K562 (cell line): Measurements from ENCODE around the gene PRR23E. TPM values are rescaled to one million over a fixed set of nuclear protein-coding genes. Genes with fewer than 3 reads are reported as not detected.

Source experiments
- CEBPB ChIP-seq: fragments of 450-650 bp; IDR thresholded peaks from 2 replicates; pipeline ENCODE4 v1.6.1; 2016; ENCODE audit warnings: missing genetic modification characterization, missing compliant biosample characterization
- E2F1 ChIP-seq: sonication (generic); formaldehyde crosslinking; IDR thresholded peaks from 2 replicates; pipeline ENCODE4 v1.8.1; 2023; ENCODE audit warnings: mild to moderate bottlenecking, missing genetic modification reagents, moderate library complexity
- FOXK1 ChIP-seq: sonication (generic); formaldehyde crosslinking; IDR thresholded peaks from 2 replicates; pipeline ENCODE4 v1.8.0; 2022; ENCODE audit warnings: missing genetic modification reagents, mild to moderate bottlenecking, borderline replicate concordance
- NUFIP1 ChIP-seq: fragments of 450-650 bp; IDR thresholded peaks from 2 replicates; pipeline ENCODE4 v1.6.1; 2018; ENCODE audit not compliant: partially characterized antibody
- PCBP1 ChIP-seq: fragments of 200-400 bp; formaldehyde crosslinking; IDR thresholded peaks from 2 replicates; pipeline ENCODE4 v1.6.1; 2018; ENCODE audit warnings: mild to moderate bottlenecking, low read depth, low read length; ENCODE audit not compliant: poor library complexity, severe bottlenecking
- RERE ChIP-seq: sonication (generic); formaldehyde crosslinking; IDR thresholded peaks from 2 replicates; pipeline ENCODE4 v1.8.0; 2023; ENCODE audit warnings: missing genetic modification reagents, mild to moderate bottlenecking, borderline replicate concordance
- TCFL5 ChIP-seq: fragments of 250-450 bp; sonication (Bioruptor Pico); conservative IDR thresholded peaks from 2 replicates; pipeline ENCODE4 v1.6.1; 2021; ENCODE audit warnings: mild to moderate bottlenecking, moderate library complexity, matching md5 sums
- polyA plus RNA-seq, 8 experiments: library from polyadenylated mRNA; depleted of rRNA in 4 of 8; stranded (reverse) in 5 of 8; unstranded in 3 of 8; fragments of >200 nt; fragmentation: Nextera tagmentation in 2 of 8; fragmentation: Illumina TruSeq in 1 of 8; extraction: Ambion mirVana in 2 of 8; extraction: Trizol in 1 of 8; gene quantifications; 2 replicates each; pipeline versions ENCODE4 v1.2.1 to v1.2.3, GENCODE V29; 2011 to 2014; ENCODE audit warnings: inconsistent platforms in 1 of 8, missing spikeins in 1 of 8
- total RNA-seq, 7 experiments: library from RNA; depleted of rRNA in 6 of 7; stranded (reverse); fragments of >200 nt in 6 of 7; fragmentation: Illumina TruSeq in 2 of 7; extraction: Trizol in 2 of 7; gene quantifications; 2 replicates each; pipeline versions ENCODE4 v1.2.1 to v1.2.3, GENCODE V29; 2011 to 2021; ENCODE audit warnings: low replicate concordance in 1 of 7

PRR23E gene
- total and polyA plus RNA-seq, 9 of the 15 experiments (the other 6 are each of a cell fraction or from before 2014, with no cell fraction given): not detected

- no peak for TF ChIP-seq FOXK1 (CRISPR knock-in tag)
- no peak for TF ChIP-seq CEBPB (tag)
- TF ChIP-seq RERE (CRISPR knock-in tag): no peak
- no peak for TF ChIP-seq E2F1 (CRISPR knock-in tag)
- no peak for TF ChIP-seq NUFIP1
- TF ChIP-seq PCBP1: no peak
- no peak for TF ChIP-seq TCFL5 (CRISPR knock-in tag)
Observed at GRCh38 chr3:127216415-127217261, 23.7 kb downstream of the PRR23E start (continued).
